GM12872 (cell line): ENCODE data around the gene OSTN.

Experiments
- CTCF ChIP-seq: IDR thresholded peaks from 3 replicates; pipeline ENCODE4 v1.5.1; 2011; ENCODE audit warnings: low read depth, mild to moderate bottlenecking, low read length, moderate library complexity; ENCODE audit not compliant: insufficient read depth

The OSTN gene

GRCh38 chr3:191198932-191199331 is at the start of gene OSTN:
Gene OSTN (plus strand): TSS chr3:191199241. CDS start chr3:191212533, 13,292 bp downstream.
- TF ChIP-seq CTCF: no peak

DNA sequence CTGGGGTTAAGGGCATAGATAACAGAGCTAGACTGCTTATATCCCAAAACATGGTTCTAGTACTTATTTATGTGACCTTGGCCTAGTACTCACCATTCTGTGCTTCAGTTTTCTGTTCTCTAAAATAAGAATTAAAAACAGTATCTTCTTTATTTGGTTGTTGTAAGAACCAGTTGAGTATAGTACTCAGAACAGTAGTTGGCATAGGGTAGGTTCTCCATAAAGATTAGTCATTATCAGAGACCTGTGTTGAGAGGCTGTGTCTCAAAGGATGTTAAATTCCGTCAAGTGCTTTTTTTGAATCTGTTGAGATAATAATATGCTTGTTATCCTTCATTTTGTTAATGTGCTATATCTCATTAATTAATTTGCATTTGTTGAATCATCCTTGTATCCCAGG is 47.4 kb upstream of the OSTN start:
- no peak for TF ChIP-seq CTCF

- TF ChIP-seq CTCF: no peak
These were observed 44.2 kb upstream of the OSTN start for GRCh38 chr3:191154827-191155226.

GRCh38 chr3:191158247-191158646 is 40.8 kb upstream of the OSTN start:
- TF ChIP-seq CTCF: no peak

- TF ChIP-seq CTCF: no peak
These were observed 40.2 kb upstream of the OSTN start for GRCh38 chr3:191158815-191159214.

- TF ChIP-seq CTCF: no peak
These were observed 33.2 kb upstream of the OSTN start for GRCh38 chr3:191165802-191166201.

- no peak for TF ChIP-seq CTCF
These were observed 32.7 kb upstream of the OSTN start for GRCh38 chr3:191166368-191166767.

DNA sequence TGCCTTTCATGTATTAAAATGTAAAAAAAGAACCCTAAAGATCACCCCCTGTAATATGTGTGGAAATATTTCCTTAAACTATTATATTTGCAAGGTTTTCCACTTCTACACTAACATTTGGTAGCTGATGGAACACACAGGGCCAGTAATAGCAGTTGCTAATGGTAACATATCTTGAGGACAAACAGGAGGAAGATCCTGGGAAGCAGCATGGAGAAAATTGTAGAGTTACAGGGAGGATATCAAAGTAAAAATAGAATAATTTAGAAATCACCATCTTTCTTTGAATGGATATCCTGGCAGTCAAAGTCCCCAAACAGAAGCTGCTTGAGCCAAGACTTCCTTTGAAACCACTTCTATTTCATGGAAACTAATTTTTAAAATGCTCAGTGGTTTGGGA is 29.5 kb upstream of the OSTN start:
- TF ChIP-seq CTCF: no peak
